HCT116 (cell line): Measurements from ENCODE around the gene ASCL2. TPM values are rescaled to one million over a fixed set of nuclear protein-coding genes. Genes with fewer than 3 reads are reported as not detected.

ENCODE experiments used
- ATAC-seq: fragments of 200-7000 bp; cut with Tn5 transposase; 2 replicates; pipeline ENCODE4 v1.9.1; 2020; ENCODE audit warnings: mild to moderate bottlenecking, moderate library complexity
- BruUV-seq: library from RNA; stranded (reverse); fragments of 400-500 nt; replicated peaks from 2 replicates; lab custom pipeline; 2021; lab: Mats Ljungman, UMichigan
- CTCF ChIA-PET: fragments of 300-600 bp; sonication (Branson Sonifier 250); formaldehyde crosslinking; loops from one replicate; lab custom pipeline; 2021; ENCODE audit warnings: antibody characterized with exemption; lab: Charles Lee
- POLR2A ChIA-PET: fragments of 300-600, 350-600 bp; sonication (Branson Sonifier 250); formaldehyde crosslinking; loops from one replicate; lab custom pipeline; 2021; ENCODE audit warnings: antibody characterized with exemption; lab: Charles Lee
- RAD21 ChIA-PET, 2 experiments: fragments of 300-600 bp; sonication (Branson Sonifier 250); formaldehyde crosslinking; loops; one replicate each; lab custom pipeline; 2023; ENCODE audit warnings: low total read pairs in 2 of 2; ENCODE audit not compliant: uncharacterized antibody in 2 of 2, unreplicated experiment in 2 of 2, low non-redundant PET in 1 of 2; lab: Charles Lee
- DNase-seq: peaks from one replicate; pipeline ENCODE4 v3.0.0-alpha.2; 2010; ENCODE audit warnings: low read depth, low spot score
- H2AFZ ChIP-seq: fragments of 200-600 bp; shearing (Covaris generic), sonication (generic); 2 replicates; pipeline ENCODE4 v1.6.1; 2017; ENCODE audit warnings: low read depth, mixed run types, mixed read lengths, antibody characterized with exemption, low read length; ENCODE audit not compliant: poor library complexity, severe bottlenecking
- H3K27ac ChIP-seq: 2 replicates; pipeline ENCODE4 v1.5.1; 2012; ENCODE audit warnings: low read depth, low read length
- H3K27me3 ChIP-seq: fragments of 200-600 bp; sonication (generic); 2 replicates; pipeline ENCODE4 v1.6.1; 2016; ENCODE audit warnings: mixed run types, low read length, mixed read lengths; ENCODE audit not compliant: insufficient read depth
- H3K36me3 ChIP-seq, 2 experiments: fragments of 200-500 bp in 1 of 2; fragments of 200-600 bp in 1 of 2; sonication (Bioruptor generic) in 1 of 2; sonication (generic) in 1 of 2; 2 replicates each; pipeline versions ENCODE4 v1.5.1 to v1.6.1; 2014 to 2016; ENCODE audit warnings: low read length in 2 of 2, inconsistent platforms in 1 of 2, mixed read lengths in 1 of 2, mixed run types in 1 of 2; ENCODE audit not compliant: insufficient read depth in 2 of 2, control insufficient read depth in 1 of 2
- H3K4me1 ChIP-seq, 2 experiments: fragments of 200-600 bp in 1 of 2; sonication (generic) in 1 of 2; 2 replicates each; pipeline versions ENCODE4 v1.5.1 to v1.6.1; 2012 to 2017; ENCODE audit warnings: low read length in 2 of 2, inconsistent platforms in 1 of 2, mild to moderate bottlenecking in 1 of 2, mixed read lengths in 1 of 2, mixed run types in 1 of 2, moderate library complexity in 1 of 2; ENCODE audit not compliant: insufficient read depth in 2 of 2, control insufficient read depth in 1 of 2
- H3K4me2 ChIP-seq: fragments of 200-600 bp; sonication (generic); 2 replicates; pipeline ENCODE4 v1.6.1; 2017; ENCODE audit warnings: mixed run types, low read length, mixed read lengths
- H3K4me3 ChIP-seq, 2 experiments: fragments of 200-600 bp in 1 of 2; sonication (generic) in 1 of 2; replicated peaks in 1 of 2; 2 replicates each; pipeline ENCODE4 v1.5.1; 2011 to 2016; ENCODE audit warnings: low read length in 2 of 2, control low read depth in 1 of 2, low read depth in 1 of 2, mild to moderate bottlenecking in 1 of 2, mixed read lengths in 1 of 2, mixed run types in 1 of 2
- H3K79me2 ChIP-seq: fragments of 200-600 bp; sonication (generic); 2 replicates; pipeline ENCODE4 v1.6.1; 2017; ENCODE audit warnings: mild to moderate bottlenecking, mixed run types, low read length, moderate library complexity, mixed read lengths; ENCODE audit not compliant: insufficient read depth
- H3K9ac ChIP-seq: fragments of 200-600 bp; sonication (generic); 2 replicates; pipeline ENCODE4 v1.6.1; 2016; ENCODE audit warnings: low read length, mixed read lengths
- H3K9me2 ChIP-seq: fragments of 200-600 bp; sonication (generic), shearing (Covaris generic); 2 replicates; pipeline ENCODE4 v1.6.1; 2017; ENCODE audit warnings: mixed run types, mild to moderate bottlenecking, moderate library complexity; ENCODE audit not compliant: insufficient read depth
- H3K9me3 ChIP-seq, 2 experiments: fragments of 200-500 bp in 1 of 2; fragments of 200-600 bp in 1 of 2; sonication (Bioruptor generic) in 1 of 2; sonication (generic) in 1 of 2; 2 replicates each; pipeline ENCODE4 v1.6.1; 2014 to 2017; ENCODE audit warnings: low read length in 2 of 2, mixed read lengths in 2 of 2, inconsistent platforms in 1 of 2, low read depth in 1 of 2, mild to moderate bottlenecking in 1 of 2, mixed run types in 1 of 2, moderate library complexity in 1 of 2; ENCODE audit not compliant: control insufficient read depth in 1 of 2, insufficient read depth in 1 of 2
- H4K20me1 ChIP-seq: fragments of 200-600 bp; sonication (generic), shearing (Covaris generic); 2 replicates; pipeline ENCODE4 v1.6.1; 2017; ENCODE audit warnings: mixed run types, mild to moderate bottlenecking, moderate library complexity; ENCODE audit not compliant: insufficient read depth
- CEBPB ChIP-seq: IDR thresholded peaks from 2 replicates; pipeline ENCODE4 v1.6.1; 2012; ENCODE audit warnings: low read depth
- ELF1 ChIP-seq: IDR thresholded peaks from 2 replicates; pipeline ENCODE4 v1.6.1; 2012; ENCODE audit warnings: low read depth, borderline replicate concordance
- EZH2 ChIP-seq: fragments of 200-600 bp; sonication (generic); IDR thresholded peaks from 2 replicates; pipeline ENCODE4 v1.6.1; 2017; ENCODE audit warnings: antibody characterized with exemption, mixed run types
- EZH2phosphoT487 ChIP-seq: fragments of 200-600 bp; IDR thresholded peaks from 2 replicates; pipeline ENCODE4 v1.6.1; 2018; ENCODE audit warnings: antibody characterized with exemption, borderline replicate concordance
- FOSL1 ChIP-seq: IDR thresholded peaks from 2 replicates; pipeline ENCODE4 v1.6.1; 2012; ENCODE audit warnings: low read depth
- JUND ChIP-seq: IDR thresholded peaks from 2 replicates; pipeline ENCODE4 v1.6.1; 2012
- POLR2AphosphoS5 ChIP-seq: IDR thresholded peaks from 2 replicates; pipeline ENCODE4 v1.6.1; 2011; ENCODE audit warnings: mild to moderate bottlenecking, low read depth, low read length, moderate library complexity
- RAD21 ChIP-seq: IDR thresholded peaks from 2 replicates; pipeline ENCODE4 v1.6.1; 2012; ENCODE audit warnings: low read depth, mild to moderate bottlenecking
- SIN3A ChIP-seq: IDR thresholded peaks from 2 replicates; pipeline ENCODE4 v1.6.1; 2012; ENCODE audit warnings: low read depth
- SP1 ChIP-seq: IDR thresholded peaks from 2 replicates; pipeline ENCODE4 v1.6.1; 2012; ENCODE audit warnings: low read depth
- SRF ChIP-seq: IDR thresholded peaks from 2 replicates; pipeline ENCODE4 v1.6.1; 2012; ENCODE audit warnings: low read depth
- TCF7L2 ChIP-seq: IDR thresholded peaks from 2 replicates; pipeline ENCODE4 v1.7.0; 2011; ENCODE audit warnings: borderline replicate concordance, inconsistent platforms; ENCODE audit not compliant: insufficient read depth, insufficient read length; ENCODE audit errors: extremely low read depth
- ZNF274 ChIP-seq: fragments of 200-500 bp; sonication (Bioruptor generic); IDR thresholded peaks from 2 replicates; pipeline ENCODE4 v1.6.1; 2014; ENCODE audit warnings: mild to moderate bottlenecking, low read depth, low read length, inconsistent platforms
- intact Hi-C: fragments of 100-400 bp; cut with micrococcal nuclease; formaldehyde crosslinking; loops from 2 replicates; pipeline ENCODE4 v1.10.0; 2022
- total RNA-seq: library from RNA; stranded (reverse); gene quantifications from one replicate; pipeline ENCODE4 v1.2.1, GENCODE V29; 2021; ENCODE audit not compliant: unreplicated experiment
- TF ChIP-seq, protein P1 (sequence below): IDR thresholded peaks from 2 replicates; pipeline ENCODE4 v1.6.1; 2012
- TF ChIP-seq, protein P2 (sequence below): IDR thresholded peaks from 2 replicates; pipeline ENCODE4 v1.6.1; 2011; ENCODE audit warnings: mild to moderate bottlenecking, low read length, moderate library complexity; ENCODE audit not compliant: insufficient replicate concordance; ENCODE audit errors: extremely low read depth
- TF ChIP-seq, protein P3 (sequence below): IDR thresholded peaks from 2 replicates; pipeline ENCODE4 v1.6.1; 2012
- TF ChIP-seq, protein P4 (sequence below): IDR thresholded peaks from 2 replicates; pipeline ENCODE4 v1.6.1; 2012; ENCODE audit warnings: low read depth
- TF ChIP-seq, protein P5 (sequence below), 3 experiments: fragments of 200-600 bp in 1 of 3; sonication (generic) in 1 of 3; IDR thresholded peaks in 2 of 3; conservative IDR thresholded peaks in 1 of 3; 2 replicates each; pipeline ENCODE4 v1.5.1; 2012 to 2017; ENCODE audit warnings: low read depth in 2 of 3, low read length in 2 of 3, antibody characterized with exemption in 1 of 3, borderline replicate concordance in 1 of 3, control low read depth in 1 of 3, mild to moderate bottlenecking in 1 of 3, mixed read lengths in 1 of 3, mixed run types in 1 of 3, moderate library complexity in 1 of 3; ENCODE audit not compliant: insufficient read depth in 1 of 3

Gene ASCL2
- total RNA-seq, 1 experiment from 2014 or later: not detected

DNA sequence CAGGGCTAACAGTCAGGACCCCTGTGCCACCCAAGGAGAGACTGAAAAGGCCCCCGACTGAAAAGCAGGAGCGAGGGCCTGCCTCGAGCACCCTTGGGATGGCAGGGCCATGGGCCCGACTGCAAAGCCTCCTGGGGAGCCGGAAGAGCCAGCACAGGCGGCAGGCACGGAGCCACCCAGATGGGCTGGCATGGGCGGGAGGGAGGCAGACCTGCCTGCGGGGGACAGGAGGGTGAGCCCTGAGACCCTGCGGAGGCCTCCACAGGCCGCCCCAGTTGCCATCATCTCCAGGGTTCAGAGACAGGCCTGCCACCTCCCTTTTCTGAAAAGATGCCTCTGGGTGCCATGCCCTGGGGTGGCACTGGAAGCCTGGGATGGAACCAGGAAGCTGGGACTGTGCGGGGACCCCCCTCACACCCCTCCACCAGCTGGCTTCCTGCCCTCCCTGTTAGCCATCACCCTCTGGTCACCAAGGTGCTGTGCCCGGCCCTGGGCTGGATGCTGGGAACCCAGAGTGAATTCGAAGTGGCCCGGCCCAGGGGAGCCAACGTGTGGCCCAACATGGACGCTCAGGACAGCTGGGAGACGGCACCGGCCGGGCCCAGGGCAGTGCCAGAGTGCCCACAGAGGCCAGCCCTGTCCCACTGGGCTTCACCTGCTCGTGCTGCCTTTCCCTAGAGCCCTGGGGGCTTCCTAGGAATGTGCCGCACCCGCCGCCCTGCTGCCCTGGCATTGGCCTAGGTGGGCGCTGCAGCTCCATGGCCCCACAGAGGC is 45.2 kb upstream of the ASCL2 start:
- H3K27me3 ChIP-seq: no peaks in the 10 kb centered on the region
- H3K9me2 ChIP-seq: no peaks in the 10 kb centered on the region
- H3K9me3 ChIP-seq: no peaks in the 10 kb centered on the region
- ChIA-PET POLR2A (no interaction called here), CTCF (no interaction called here), RAD21 (no interaction called here)
- no peaks in the 10 kb centered on the region for H3K79me2 ChIP-seq
- H2AFZ ChIP-seq: no peak overlapping the region
- H4K20me1 ChIP-seq: no peaks in the 10 kb centered on the region
- no peak overlapping the region for H3K4me3 ChIP-seq
- TF ChIP-seq, protein P1, sequence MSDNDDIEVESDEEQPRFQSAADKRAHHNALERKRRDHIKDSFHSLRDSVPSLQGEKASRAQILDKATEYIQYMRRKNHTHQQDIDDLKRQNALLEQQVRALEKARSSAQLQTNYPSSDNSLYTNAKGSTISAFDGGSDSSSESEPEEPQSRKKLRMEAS: no peak
- TF ChIP-seq SIN3A (no peak), EZH2phosphoT487 (no peak), ELF1 (no peak), TCF7L2 (no peak), EZH2 (no peak), SP1 (no peak), POLR2AphosphoS5 (no peak), JUND (no peak), SRF (no peak), FOSL1 (no peak), ZNF274 (no peak), RAD21 (no peak), CEBPB (no peak)
- TF ChIP-seq, protein P2, sequence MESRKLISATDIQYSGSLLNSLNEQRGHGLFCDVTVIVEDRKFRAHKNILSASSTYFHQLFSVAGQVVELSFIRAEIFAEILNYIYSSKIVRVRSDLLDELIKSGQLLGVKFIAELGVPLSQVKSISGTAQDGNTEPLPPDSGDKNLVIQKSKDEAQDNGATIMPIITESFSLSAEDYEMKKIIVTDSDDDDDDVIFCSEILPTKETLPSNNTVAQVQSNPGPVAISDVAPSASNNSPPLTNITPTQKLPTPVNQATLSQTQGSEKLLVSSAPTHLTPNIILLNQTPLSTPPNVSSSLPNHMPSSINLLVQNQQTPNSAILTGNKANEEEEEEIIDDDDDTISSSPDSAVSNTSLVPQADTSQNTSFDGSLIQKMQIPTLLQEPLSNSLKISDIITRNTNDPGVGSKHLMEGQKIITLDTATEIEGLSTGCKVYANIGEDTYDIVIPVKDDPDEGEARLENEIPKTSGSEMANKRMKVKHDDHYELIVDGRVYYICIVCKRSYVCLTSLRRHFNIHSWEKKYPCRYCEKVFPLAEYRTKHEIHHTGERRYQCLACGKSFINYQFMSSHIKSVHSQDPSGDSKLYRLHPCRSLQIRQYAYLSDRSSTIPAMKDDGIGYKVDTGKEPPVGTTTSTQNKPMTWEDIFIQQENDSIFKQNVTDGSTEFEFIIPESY: no peak
- TF ChIP-seq, protein P3, sequence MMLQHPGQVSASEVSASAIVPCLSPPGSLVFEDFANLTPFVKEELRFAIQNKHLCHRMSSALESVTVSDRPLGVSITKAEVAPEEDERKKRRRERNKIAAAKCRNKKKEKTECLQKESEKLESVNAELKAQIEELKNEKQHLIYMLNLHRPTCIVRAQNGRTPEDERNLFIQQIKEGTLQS: no peak
- TF ChIP-seq, protein P4, sequence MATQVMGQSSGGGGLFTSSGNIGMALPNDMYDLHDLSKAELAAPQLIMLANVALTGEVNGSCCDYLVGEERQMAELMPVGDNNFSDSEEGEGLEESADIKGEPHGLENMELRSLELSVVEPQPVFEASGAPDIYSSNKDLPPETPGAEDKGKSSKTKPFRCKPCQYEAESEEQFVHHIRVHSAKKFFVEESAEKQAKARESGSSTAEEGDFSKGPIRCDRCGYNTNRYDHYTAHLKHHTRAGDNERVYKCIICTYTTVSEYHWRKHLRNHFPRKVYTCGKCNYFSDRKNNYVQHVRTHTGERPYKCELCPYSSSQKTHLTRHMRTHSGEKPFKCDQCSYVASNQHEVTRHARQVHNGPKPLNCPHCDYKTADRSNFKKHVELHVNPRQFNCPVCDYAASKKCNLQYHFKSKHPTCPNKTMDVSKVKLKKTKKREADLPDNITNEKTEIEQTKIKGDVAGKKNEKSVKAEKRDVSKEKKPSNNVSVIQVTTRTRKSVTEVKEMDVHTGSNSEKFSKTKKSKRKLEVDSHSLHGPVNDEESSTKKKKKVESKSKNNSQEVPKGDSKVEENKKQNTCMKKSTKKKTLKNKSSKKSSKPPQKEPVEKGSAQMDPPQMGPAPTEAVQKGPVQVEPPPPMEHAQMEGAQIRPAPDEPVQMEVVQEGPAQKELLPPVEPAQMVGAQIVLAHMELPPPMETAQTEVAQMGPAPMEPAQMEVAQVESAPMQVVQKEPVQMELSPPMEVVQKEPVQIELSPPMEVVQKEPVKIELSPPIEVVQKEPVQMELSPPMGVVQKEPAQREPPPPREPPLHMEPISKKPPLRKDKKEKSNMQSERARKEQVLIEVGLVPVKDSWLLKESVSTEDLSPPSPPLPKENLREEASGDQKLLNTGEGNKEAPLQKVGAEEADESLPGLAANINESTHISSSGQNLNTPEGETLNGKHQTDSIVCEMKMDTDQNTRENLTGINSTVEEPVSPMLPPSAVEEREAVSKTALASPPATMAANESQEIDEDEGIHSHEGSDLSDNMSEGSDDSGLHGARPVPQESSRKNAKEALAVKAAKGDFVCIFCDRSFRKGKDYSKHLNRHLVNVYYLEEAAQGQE: no peak
- TF ChIP-seq, protein P5, sequence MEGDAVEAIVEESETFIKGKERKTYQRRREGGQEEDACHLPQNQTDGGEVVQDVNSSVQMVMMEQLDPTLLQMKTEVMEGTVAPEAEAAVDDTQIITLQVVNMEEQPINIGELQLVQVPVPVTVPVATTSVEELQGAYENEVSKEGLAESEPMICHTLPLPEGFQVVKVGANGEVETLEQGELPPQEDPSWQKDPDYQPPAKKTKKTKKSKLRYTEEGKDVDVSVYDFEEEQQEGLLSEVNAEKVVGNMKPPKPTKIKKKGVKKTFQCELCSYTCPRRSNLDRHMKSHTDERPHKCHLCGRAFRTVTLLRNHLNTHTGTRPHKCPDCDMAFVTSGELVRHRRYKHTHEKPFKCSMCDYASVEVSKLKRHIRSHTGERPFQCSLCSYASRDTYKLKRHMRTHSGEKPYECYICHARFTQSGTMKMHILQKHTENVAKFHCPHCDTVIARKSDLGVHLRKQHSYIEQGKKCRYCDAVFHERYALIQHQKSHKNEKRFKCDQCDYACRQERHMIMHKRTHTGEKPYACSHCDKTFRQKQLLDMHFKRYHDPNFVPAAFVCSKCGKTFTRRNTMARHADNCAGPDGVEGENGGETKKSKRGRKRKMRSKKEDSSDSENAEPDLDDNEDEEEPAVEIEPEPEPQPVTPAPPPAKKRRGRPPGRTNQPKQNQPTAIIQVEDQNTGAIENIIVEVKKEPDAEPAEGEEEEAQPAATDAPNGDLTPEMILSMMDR (IDR thresholded peaks at IDR 0.05 in 2 of 3, conservative IDR thresholded peaks at IDR 0.05 in 1 of 3; ENCODE audit: borderline replicate concordance in 1 of 3, insufficient read depth in 1 of 3, low read depth in 2 of 3, low read length in 2 of 3): no peak
- no peaks in the 10 kb centered on the region for H3K36me3 ChIP-seq
- BruUV-seq: no TSS peak
- no peak overlapping the region for H3K27ac ChIP-seq
- peaks cover 0 to 20% of the 10 kb centered on the region in 2 experiments for H3K4me1 ChIP-seq
- intact Hi-C loops: no loop called here
- no peak overlapping the region for H3K9ac ChIP-seq
- DNase-seq (no peak), ATAC-seq (no peak)
- no peak overlapping the region for H3K4me2 ChIP-seq
